BLaER1 (cell line): ENCODE results near the gene XPO4.
A peak's percentile ranks its signal among the peaks of the same experiment; 100 is the strongest.
"Not testable (repeated sequence)": the region's sequence is repeated elsewhere in the genome, so short reads cannot be mapped to it uniquely, and the experiment has no call there.

Experiments used
- H3K27ac ChIP-seq: shearing (Covaris generic); formaldehyde crosslinking; 2 replicates; pipeline ENCODE4 v1.8.1; 2022
- H3K27me3 ChIP-seq: shearing (Covaris generic); formaldehyde crosslinking; 2 replicates; pipeline ENCODE4 v1.8.1; 2022
- H3K36me3 ChIP-seq: shearing (Covaris generic); formaldehyde crosslinking; 2 replicates; pipeline ENCODE4 v1.8.1; 2022
- H3K4me1 ChIP-seq: shearing (Covaris generic); formaldehyde crosslinking; 2 replicates; pipeline ENCODE4 v1.8.1; 2022
- H3K4me2 ChIP-seq: shearing (Covaris generic); formaldehyde crosslinking; 2 replicates; pipeline ENCODE4 v1.8.1; 2022
- H3K4me3 ChIP-seq: shearing (Covaris generic); formaldehyde crosslinking; 2 replicates; pipeline ENCODE4 v1.8.1; 2022
- H3K9ac ChIP-seq: shearing (Covaris generic); formaldehyde crosslinking; 2 replicates; pipeline ENCODE4 v1.8.1; 2022
- H3K9me3 ChIP-seq: shearing (Covaris generic); formaldehyde crosslinking; 2 replicates; pipeline ENCODE4 v1.8.1; 2022
- H4K20me1 ChIP-seq: shearing (Covaris generic); formaldehyde crosslinking; 2 replicates; pipeline ENCODE4 v1.8.1; 2022
- Cebpa-rat ChIP-seq: shearing (Covaris generic); IDR thresholded peaks from 2 replicates; pipeline ENCODE4 v1.8.1; 2022

Gene XPO4

DNA sequence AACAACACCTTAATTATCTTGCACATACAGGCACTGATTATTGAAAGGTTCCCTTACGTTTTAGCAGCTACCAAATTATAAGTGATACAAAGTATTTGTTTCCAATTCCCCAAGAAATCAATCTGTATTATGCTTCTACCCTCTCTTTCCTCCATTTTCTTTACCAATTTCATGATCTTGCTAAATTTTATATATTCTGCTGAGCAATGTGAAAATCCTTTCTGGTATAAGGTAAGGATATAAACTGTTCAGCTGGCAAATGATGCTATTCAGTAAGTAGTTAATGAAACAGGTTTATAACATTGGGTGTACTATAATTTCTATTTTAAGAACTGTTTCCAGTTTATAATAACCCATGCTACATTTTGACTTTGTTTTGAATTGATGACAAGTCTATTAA lies 127.8 kb downstream of the XPO4 start:
- Histone ChIP-seq H3K27me3 (no peaks in the 10 kb centered on the region), H3K4me2 (no peak overlapping the region), H4K20me1 (no peaks in the 10 kb centered on the region), H3K36me3 (peaks cover 24% of the 10 kb centered on the region), H3K4me1 (peaks cover 11% of the 10 kb centered on the region), H3K4me3 (no peak overlapping the region), H3K9me3 (peaks cover 20% of the 10 kb centered on the region), H3K9ac (no peak overlapping the region), H3K27ac (no peak overlapping the region)
- no peak for TF ChIP-seq Cebpa-rat

DNA sequence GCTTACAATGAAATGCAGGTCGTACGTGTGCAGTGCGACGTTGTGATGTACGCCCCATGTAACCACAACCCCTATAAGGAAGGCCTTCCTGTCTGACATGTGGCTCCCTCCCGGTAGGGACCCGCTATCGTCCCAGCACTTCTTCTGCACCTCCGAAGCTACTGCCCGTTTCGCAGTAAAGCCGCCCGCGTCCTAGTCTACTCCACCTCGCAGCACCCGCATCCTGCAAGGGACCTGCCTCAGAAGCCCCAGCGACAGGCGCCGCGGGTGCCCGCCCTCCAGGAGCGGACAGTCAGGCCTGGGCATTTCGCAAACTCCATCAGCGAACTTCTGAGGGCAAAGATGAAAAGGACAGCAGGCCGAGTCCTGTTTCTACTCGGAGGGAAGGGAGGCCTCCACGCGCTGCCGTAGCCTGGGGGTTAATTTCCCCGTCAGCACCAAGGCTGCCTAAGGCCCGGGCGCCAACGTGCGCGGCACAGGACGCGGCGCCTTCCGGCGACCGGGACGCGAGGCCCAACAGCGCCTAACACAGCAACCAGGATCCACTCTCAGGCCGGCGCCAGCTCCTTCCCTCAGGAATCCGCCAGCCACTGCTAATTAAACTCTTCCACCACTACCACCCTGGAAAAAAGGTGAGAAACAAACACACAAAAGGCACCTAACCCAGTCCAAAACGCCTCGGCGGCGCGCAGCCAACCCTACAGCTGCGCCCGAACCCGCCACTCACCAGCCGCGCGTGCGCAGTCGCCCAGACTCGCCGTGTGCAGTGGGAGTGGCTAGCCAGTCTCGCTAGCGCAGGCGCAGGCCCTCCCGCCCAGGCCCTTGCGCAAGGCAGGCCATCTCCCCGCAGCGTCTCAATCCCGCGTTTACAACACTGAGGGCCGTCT lies 129.1 kb downstream of the XPO4 start, which contains the start of gene EEF1AKMT1:
Gene EEF1AKMT1, minus strand, starts transcription at position 768 of the 887 bp plus-strand sequence. CDS start 16,363 bp downstream, outside the sequence.
- Histone ChIP-seq H4K20me1 (no peaks in the 10 kb centered on the region), H3K4me1 (peaks cover 17% of the 10 kb centered on the region), H3K27ac (peak within 1 kb of the TSS; percentile 97), H3K4me2 (peak within 1 kb of the TSS; percentile 89), H3K27me3 (no peaks in the 10 kb centered on the region), H3K9ac (peak within 1 kb of the TSS; percentile 94), H3K9me3 (peaks cover 32% of the 10 kb centered on the region), H3K36me3 (peaks cover 28% of the 10 kb centered on the region), H3K4me3 (peak within 1 kb of the TSS; percentile 76)
- peak; percentile 98 for TF ChIP-seq Cebpa-rat

DNA sequence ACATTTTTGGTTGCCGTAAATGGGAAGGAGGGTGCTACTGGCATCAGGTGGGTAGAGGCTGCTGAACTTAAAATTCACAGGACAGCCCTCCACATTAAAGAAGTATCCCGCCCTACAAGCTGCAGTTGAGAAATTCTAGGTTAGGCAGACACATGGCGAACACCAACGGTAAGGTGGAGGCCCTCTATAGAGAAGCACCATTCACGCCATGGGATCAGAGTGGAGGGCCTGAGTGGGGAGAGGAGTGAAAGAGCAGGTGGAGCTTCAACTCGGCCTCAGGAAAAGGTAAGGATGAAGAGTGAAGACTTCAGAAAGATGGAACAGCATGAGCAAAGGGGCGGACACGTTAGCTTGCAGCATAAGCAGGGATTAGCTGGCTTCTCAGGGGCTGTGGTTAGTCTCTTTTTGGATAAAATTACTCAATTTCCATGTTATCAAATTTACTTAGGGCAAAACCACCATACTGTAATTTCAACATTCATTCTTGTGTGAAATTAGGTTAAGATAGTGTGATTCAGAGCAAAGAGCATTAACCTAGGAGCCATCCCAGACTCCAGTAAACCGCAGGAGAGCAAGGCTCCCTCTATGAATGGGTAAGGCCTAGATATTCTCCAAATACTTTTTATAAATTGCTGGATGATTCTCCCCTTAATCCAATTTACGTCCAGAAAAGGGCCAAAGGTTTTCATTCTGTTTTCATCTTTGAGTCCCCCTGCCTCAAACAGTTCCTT lies 130.0 kb downstream of the XPO4 start:
- no peaks in the 10 kb centered on the region for H3K27me3 ChIP-seq
- peaks cover 34% of the 10 kb centered on the region for H3K36me3 ChIP-seq
- no peak for TF ChIP-seq Cebpa-rat
- peak overlapping the region; percentile 89 for H3K4me2 ChIP-seq
- H3K4me3 ChIP-seq: peak overlapping the region; percentile 76
- H3K4me1 ChIP-seq: peaks cover 17% of the 10 kb centered on the region
- peak overlapping the region; percentile 97 for H3K27ac ChIP-seq
- H3K9me3 ChIP-seq: peaks cover 38% of the 10 kb centered on the region
- H4K20me1 ChIP-seq: no peaks in the 10 kb centered on the region
- H3K9ac ChIP-seq: peak overlapping the region; percentile 94

- Histone ChIP-seq H3K9ac (no peak overlapping the region), H3K4me2 (no peak overlapping the region), H3K4me1 (peaks cover 17% of the 10 kb centered on the region), H3K4me3 (no peak overlapping the region), H3K27me3 (no peaks in the 10 kb centered on the region), H4K20me1 (no peaks in the 10 kb centered on the region), H3K36me3 (peaks cover 38% of the 10 kb centered on the region), H3K27ac (no peak overlapping the region), H3K9me3 (peaks cover 52% of the 10 kb centered on the region)
- TF ChIP-seq Cebpa-rat: no peak
These were observed 132.7 kb downstream of the XPO4 start for GRCh38 chr13:20769834-20770233.

- Histone ChIP-seq H3K27ac (no peak overlapping the region), H3K4me3 (no peak overlapping the region), H3K9me3 (peaks cover 52% of the 10 kb centered on the region), H3K36me3 (peaks cover 38% of the 10 kb centered on the region), H4K20me1 (no peaks in the 10 kb centered on the region), H3K9ac (no peak overlapping the region), H3K4me2 (no peak overlapping the region), H3K4me1 (peaks cover 17% of the 10 kb centered on the region), H3K27me3 (no peaks in the 10 kb centered on the region)
- no peak for TF ChIP-seq Cebpa-rat
These were observed 133.5 kb downstream of the XPO4 start for GRCh38 chr13:20769091-20769490.

- no peak overlapping the region for H3K4me3 ChIP-seq
- H3K4me2 ChIP-seq: no peak overlapping the region
- peaks cover 9% of the 10 kb centered on the region for H3K4me1 ChIP-seq
- no peak for TF ChIP-seq Cebpa-rat
- H3K9me3 ChIP-seq: peaks cover 52% of the 10 kb centered on the region
- no peaks in the 10 kb centered on the region for H3K27me3 ChIP-seq
- no peak overlapping the region for H3K9ac ChIP-seq
- H3K27ac ChIP-seq: no peak overlapping the region
- peaks cover 38% of the 10 kb centered on the region for H3K36me3 ChIP-seq
- H4K20me1 ChIP-seq: no peaks in the 10 kb centered on the region
These were observed 135.1 kb downstream of the XPO4 start for GRCh38 chr13:20767309-20767943.

- Histone ChIP-seq H3K27ac (no peak overlapping the region), H3K4me2 (no peak overlapping the region), H3K4me1 (no peaks in the 10 kb centered on the region), H3K36me3 (peaks cover 17% of the 10 kb centered on the region), H3K27me3 (no peaks in the 10 kb centered on the region), H3K9me3 (peaks cover 36% of the 10 kb centered on the region), H3K4me3 (no peak overlapping the region), H3K9ac (no peak overlapping the region), H4K20me1 (no peaks in the 10 kb centered on the region)
- no peak for TF ChIP-seq Cebpa-rat
These were observed 141.7 kb downstream of the XPO4 start for GRCh38 chr13:20760872-20761271.

DNA sequence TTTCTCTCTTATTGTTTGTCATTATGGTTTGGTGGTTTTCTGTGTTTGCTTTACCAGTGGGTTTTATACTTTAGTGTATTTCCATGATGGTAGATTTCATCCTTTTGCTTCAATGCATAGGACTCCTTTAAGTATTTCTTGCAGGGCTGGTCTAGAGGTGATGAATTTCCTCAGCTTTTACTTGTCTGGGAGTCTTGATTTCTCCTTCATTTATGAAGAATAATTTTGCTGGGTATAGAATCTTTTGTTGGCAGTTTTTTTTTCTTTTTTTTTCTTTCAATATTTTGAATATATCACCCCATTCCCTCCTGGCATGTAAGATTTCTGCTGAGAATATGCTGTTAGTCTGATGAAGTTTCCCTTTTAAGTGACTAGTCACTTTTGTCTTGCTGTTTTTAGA lies 148.5 kb downstream of the XPO4 start:
- peaks cover 75% of the 10 kb centered on the region for H3K9me3 ChIP-seq
- H3K27ac ChIP-seq: no peak overlapping the region

DNA sequence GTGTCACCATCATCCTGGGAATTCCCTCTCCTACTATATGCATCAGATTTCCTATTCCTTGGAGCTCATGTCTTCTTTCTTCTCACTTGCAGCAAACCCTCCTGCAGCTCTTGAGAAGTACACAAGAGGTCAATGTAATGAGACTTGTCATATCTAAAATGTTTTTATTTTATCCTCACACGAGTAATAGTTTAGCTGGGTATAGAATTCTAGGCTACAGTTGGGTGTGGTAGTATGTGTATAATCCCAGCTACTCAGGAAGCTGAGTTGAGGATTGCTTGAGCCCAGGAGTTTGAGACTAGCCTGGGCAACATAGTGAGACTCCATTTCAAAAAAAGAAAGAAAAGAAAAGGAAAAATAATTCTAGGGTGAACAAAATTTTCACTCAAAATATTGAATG lies 153.2 kb downstream of the XPO4 start:
- Histone ChIP-seq H3K4me3 (no peak overlapping the region), H3K27me3 (no peaks in the 10 kb centered on the region), H3K9ac (no peak overlapping the region), H3K36me3 (peaks cover 41% of the 10 kb centered on the region), H3K4me1 (no peaks in the 10 kb centered on the region), H3K27ac (no peak overlapping the region), H3K4me2 (no peak overlapping the region), H3K9me3 (peaks cover 62% of the 10 kb centered on the region), H4K20me1 (no peaks in the 10 kb centered on the region)
- TF ChIP-seq Cebpa-rat: no peak

More for the DNA sequence above, 148.5 kb downstream of the XPO4 start:
- no peak overlapping the region for H3K4me3 ChIP-seq
- TF ChIP-seq Cebpa-rat: no peak
- no peaks in the 10 kb centered on the region for H3K4me1 ChIP-seq
- no peak overlapping the region for H3K4me2 ChIP-seq
- no peaks in the 10 kb centered on the region for H3K27me3 ChIP-seq
- H3K36me3 ChIP-seq: peaks cover 48% of the 10 kb centered on the region
- H4K20me1 ChIP-seq: no peaks in the 10 kb centered on the region
- no peak overlapping the region for H3K9ac ChIP-seq

DNA sequence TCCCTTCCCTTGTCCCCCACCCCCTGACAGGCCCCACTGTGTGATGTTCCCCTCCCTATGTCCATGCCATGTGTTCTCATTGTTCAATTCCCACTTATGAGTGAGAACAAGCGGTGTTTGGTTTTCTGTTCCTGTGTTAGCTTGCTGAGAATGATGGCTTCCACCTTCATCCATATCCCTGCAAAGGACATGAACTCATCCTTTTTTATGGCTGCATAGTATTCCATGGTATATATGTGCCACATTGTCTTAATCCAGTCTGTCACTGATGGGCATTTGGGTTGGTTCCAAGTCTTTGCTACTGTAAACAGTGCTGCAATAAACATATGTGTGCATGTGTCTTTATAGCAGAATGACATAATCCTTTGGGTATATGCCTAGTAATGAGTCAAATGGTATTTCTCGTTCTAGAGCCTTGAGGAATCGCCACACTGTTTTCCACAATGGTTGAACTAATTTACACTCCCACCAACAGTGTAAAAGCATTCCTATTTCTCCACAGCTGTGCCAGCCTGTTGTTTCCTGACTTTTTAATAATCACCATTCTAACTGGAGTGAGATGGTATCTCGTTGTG lies 158.6 kb downstream of the XPO4 start:
- H3K4me2 ChIP-seq, H3K27me3 ChIP-seq, H4K20me1 ChIP-seq, H3K27ac ChIP-seq, H3K4me3 ChIP-seq, H3K9ac ChIP-seq, H3K4me1 ChIP-seq: not testable (repeated sequence)
- Histone ChIP-seq H3K9me3 (peaks cover 49% of the 10 kb centered on the region), H3K36me3 (peaks cover 39% of the 10 kb centered on the region)
